GM18909 (cell line): ENCODE data around the gene ELFN1.

Experiments used
- ATAC-seq: cut with Tn5 transposase; IDR thresholded peaks from one replicate; pipeline ENCODE4 v1.9.1; 2021; ENCODE audit warnings: mild to moderate bottlenecking; ENCODE audit not compliant: unreplicated experiment, poor library complexity

Gene ELFN1

GRCh38 chr7:1662101-1662500 is 8.0 kb upstream of the ELFN1 start:
- ATAC-seq, result no peak

GRCh38 chr7:1662767-1663166 is 7.3 kb upstream of the ELFN1 start:
- no peak for ATAC-seq

GRCh38 chr7:1663223-1663622 is 6.9 kb upstream of the ELFN1 start:
- no peak for ATAC-seq

GRCh38 chr7:1663857-1664651 is 6.0 kb upstream of the ELFN1 start:
- no peak for ATAC-seq

- ATAC-seq, result no peak
Observed at GRCh38 chr7:1664711-1665548, 5.1 kb upstream of the ELFN1 start.

GRCh38 chr7:1665549-1666316 is 4.3 kb upstream of the ELFN1 start:
- ATAC-seq, result no peak

GRCh38 chr7:1666317-1666822 is 3.7 kb upstream of the ELFN1 start:
- ATAC-seq, result no peak

- no peak for ATAC-seq
Observed at GRCh38 chr7:1666823-1667565, 3.1 kb upstream of the ELFN1 start.

- ATAC-seq, result no peak
Observed at GRCh38 chr7:1667566-1668395, 2.3 kb upstream of the ELFN1 start.

- no peak for ATAC-seq
Observed at GRCh38 chr7:1668396-1669063, 1.5 kb upstream of the ELFN1 start.

GRCh38 chr7:1669064-1669951 is 769 bp upstream of the ELFN1 start:
- no peak for ATAC-seq

- no peak for ATAC-seq
Observed at GRCh38 chr7:1670894-1671593, 967 bp downstream of the ELFN1 start.

GRCh38 chr7:1671594-1672451 is 1.7 kb downstream of the ELFN1 start:
- ATAC-seq, result no peak

GRCh38 chr7:1672851-1673486 is 2.9 kb downstream of the ELFN1 start:
- no peak for ATAC-seq

- no peak for ATAC-seq
Observed at GRCh38 chr7:1673581-1674118, 3.6 kb downstream of the ELFN1 start.
